Measurements from ENCODE around the gene WDPCP. TPM values are rescaled to one million over a fixed set of nuclear protein-coding genes. Genes with fewer than 3 reads are reported as not detected.
A peak's percentile ranks its signal among the peaks of the same experiment; 100 is the strongest.
"Not testable (repeated sequence)": the region's sequence is repeated elsewhere in the genome, so short reads cannot be mapped to it uniquely, and the experiment has no call there.

WDPCP gene
- total and polyA plus RNA-seq, 2 of the 13 experiments (the other 11 are each of a cell fraction or from before 2014, with no cell fraction given) = 2.9 to 5.2 TPM

GRCh38 chr2:63163161-63163820 is 425.0 kb downstream of the WDPCP start (continued):
- TF ChIP-seq POGK (CRISPR knock-in tag; conservative IDR thresholded peaks at IDR 0.05) = no peak

GRCh38 chr2:63159262-63159661 is 429.0 kb downstream of the WDPCP start:
- no TSS peak for BruUV-seq (replicated peaks)
- Histone ChIP-seq H3K27me3 (ENCODE audit: control insufficient read depth in 1 of 2, insufficient read depth in 2 of 2, low read length in 2 of 2) (no peaks in the 10 kb centered on the region), H3K36me3 (replicated peaks in 1 of 2; ENCODE audit: control insufficient read depth in 1 of 2, insufficient read depth in 2 of 2, low read length in 2 of 2) (no peaks in the 10 kb centered on the region), H3K9me3 (ENCODE audit: low read length) (no peaks in the 10 kb centered on the region), H3K4me3 (replicated peaks in 1 of 3; ENCODE audit: insufficient read depth in 1 of 3, low read depth in 2 of 3, low read length in 3 of 3) (no peak overlapping the region), H3K79me2 (ENCODE audit: insufficient read depth, low read length) (no peaks in the 10 kb centered on the region), H2AFZ (ENCODE audit: low read length) (no peak overlapping the region), H3K4me2 (ENCODE audit: low read depth, low read length) (no peak overlapping the region), H3K9ac (ENCODE audit: insufficient read depth, low read depth, low read length) (no peak overlapping the region), H4K20me1 (ENCODE audit: insufficient read depth, low read length) (no peaks in the 10 kb centered on the region), H3K4me1 (ENCODE audit: insufficient read depth, low read length) (no peaks in the 10 kb centered on the region), H3K27ac (ENCODE audit: extremely low read length, insufficient read depth, low read length) (no peak overlapping the region)
- DNase-seq (ENCODE audit: low spot score) (no peak), FAIRE-seq (no peak), ATAC-seq (no peak)
- no peak for TF ChIP-seq ZNF143 (CRISPR knock-in tag; IDR thresholded peaks at IDR 0.05)
- TF ChIP-seq NFE2 (CRISPR knock-in tag; IDR thresholded peaks at IDR 0.05) = no peak
- TF ChIP-seq RELA (CRISPR knock-in tag; IDR thresholded peaks at IDR 0.05) = no peak
- TF ChIP-seq MED1 (CRISPR knock-in tag; IDR thresholded peaks at IDR 0.05) = no peak
- no peak for TF ChIP-seq FOXC1 (CRISPR knock-in tag; IDR thresholded peaks at IDR 0.05; ENCODE audit: borderline replicate concordance)
- TF ChIP-seq WIZ (CRISPR knock-in tag; IDR thresholded peaks at IDR 0.05) = no peak
- peak; percentile 87 to 91 for TF ChIP-seq MAFK (conservative IDR thresholded peaks at IDR 0.05 in 1 of 2, IDR thresholded peaks at IDR 0.05 in 1 of 2; ENCODE audit: low read length in 2 of 2)
- TF ChIP-seq TFAP4 (IDR thresholded peaks at IDR 0.05; ENCODE audit: borderline replicate concordance, low read depth) = no peak
- TF ChIP-seq NCOA5 (CRISPR knock-in tag; IDR thresholded peaks at IDR 0.05) = no peak
- peak; percentile 88 for TF ChIP-seq MAFF (IDR thresholded peaks at IDR 0.05; ENCODE audit: low read depth, low read length)
- WGBS (ENCODE audit: low lambda C conversion rate) = 96% methylated on average over 1 of the region's 1 CpG
- in situ Hi-C loops (cut with HindIII; ENCODE audit: extremely low pct_ligation_motif_present, low pct_unique_long_range_greater_than_20kb) (no loop called here), intact Hi-C loops (cut with micrococcal nuclease; ENCODE audit: unreplicated experiment) (no loop called here)
- CTCF ChIA-PET (ENCODE audit: low intra/inter-chr PET ratio, low total read pairs) = no interaction called here
- POLR2A ChIA-PET = no interaction called here

GRCh38 chr2:63136683-63137082 is 451.6 kb downstream of the WDPCP start:
- H3K4me1 ChIP-seq (ENCODE audit: insufficient read depth, low read length); H2AFZ ChIP-seq (ENCODE audit: low read length); H3K4me2 ChIP-seq (ENCODE audit: low read depth, low read length); POLR2A ChIA-PET; in situ Hi-C loops (cut with HindIII; ENCODE audit: extremely low pct_ligation_motif_present, low pct_unique_long_range_greater_than_20kb); H3K36me3 ChIP-seq (replicated peaks in 1 of 2; ENCODE audit: control insufficient read depth in 1 of 2, insufficient read depth in 2 of 2, low read length in 2 of 2); H4K20me1 ChIP-seq (ENCODE audit: insufficient read depth, low read length); intact Hi-C loops (cut with micrococcal nuclease; ENCODE audit: unreplicated experiment); H3K9ac ChIP-seq (ENCODE audit: insufficient read depth, low read depth, low read length); CTCF ChIA-PET (ENCODE audit: low intra/inter-chr PET ratio, low total read pairs); H3K27me3 ChIP-seq (ENCODE audit: control insufficient read depth in 1 of 2, insufficient read depth in 2 of 2, low read length in 2 of 2); BruUV-seq (replicated peaks); FAIRE-seq; H3K4me3 ChIP-seq (replicated peaks in 1 of 3; ENCODE audit: insufficient read depth in 1 of 3, low read depth in 2 of 3, low read length in 3 of 3); H3K79me2 ChIP-seq (ENCODE audit: insufficient read depth, low read length); DNase-seq (ENCODE audit: low spot score); ATAC-seq; H3K27ac ChIP-seq (ENCODE audit: extremely low read length, insufficient read depth, low read length): not testable (repeated sequence)
- H3K9me3 ChIP-seq (ENCODE audit: low read length) = peaks cover 19% of the 10 kb centered on the region

Data from HepG2 (cell line).